Measurements from ENCODE around the gene SNRPE. TPM values are rescaled to one million over a fixed set of nuclear protein-coding genes. Genes with fewer than 3 reads are reported as not detected.

The SNRPE gene
- total and polyA plus RNA-seq, 2 of the 13 experiments (the other 11 are each of a cell fraction or from before 2014, with no cell fraction given): 146 to 281 TPM

DNA sequence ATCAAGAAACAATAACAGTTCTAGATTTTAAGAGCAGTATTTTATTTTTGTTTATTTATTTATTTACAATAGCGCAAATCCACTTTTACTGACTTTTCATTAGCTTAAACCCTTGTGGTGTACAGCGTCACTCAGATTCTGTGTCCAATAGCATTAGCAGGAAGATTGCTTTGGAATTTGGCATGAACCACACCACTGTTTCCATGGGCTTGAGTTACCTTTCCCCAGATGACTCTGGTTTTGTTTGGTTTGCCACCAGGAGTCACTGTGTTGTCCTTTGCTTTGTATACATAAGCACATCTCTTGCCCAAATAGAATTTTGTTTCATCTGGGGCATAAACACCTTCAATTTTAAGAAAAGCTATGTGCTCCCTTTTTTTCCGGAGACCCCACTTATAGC, 25.9 kb upstream of the SNRPE start:
- CTCF ChIA-PET (ENCODE audit: low intra/inter-chr PET ratio, low total read pairs): no interaction called here
- no peak overlapping the region for H3K9ac ChIP-seq (ENCODE audit: insufficient read depth, low read depth, low read length)
- DNase-seq (ENCODE audit: low spot score) (no peak), FAIRE-seq (no peak), ATAC-seq (no peak)
- BruUV-seq (replicated peaks): no TSS peak
- no peak overlapping the region for H3K27ac ChIP-seq (ENCODE audit: extremely low read length, insufficient read depth, low read length)
- H3K4me2 ChIP-seq (ENCODE audit: low read depth, low read length): no peak overlapping the region
- in situ Hi-C loops (cut with HindIII; ENCODE audit: extremely low pct_ligation_motif_present, low pct_unique_long_range_greater_than_20kb): no loop called here
- H2AFZ ChIP-seq (ENCODE audit: low read length): no peak overlapping the region
- POLR2A ChIA-PET: no interaction called here
- no peaks in the 10 kb centered on the region for H3K27me3 ChIP-seq (ENCODE audit: control insufficient read depth in 1 of 2, insufficient read depth in 2 of 2, low read length in 2 of 2)
- no peak overlapping the region for H3K4me3 ChIP-seq (replicated peaks in 1 of 3; ENCODE audit: insufficient read depth in 1 of 3, low read depth in 2 of 3, low read length in 3 of 3)
- intact Hi-C loops (cut with micrococcal nuclease; ENCODE audit: unreplicated experiment): no loop called here
- H3K9me3 ChIP-seq (ENCODE audit: low read length): no peaks in the 10 kb centered on the region
- WGBS (ENCODE audit: low lambda C conversion rate): 100% methylated on average over 3 of the region's 3 CpGs
- peaks cover 11 to 77% of the 10 kb centered on the region in 2 experiments for H3K36me3 ChIP-seq (replicated peaks in 1 of 2; ENCODE audit: control insufficient read depth in 1 of 2, insufficient read depth in 2 of 2, low read length in 2 of 2)
- TF ChIP-seq GRHL1 (CRISPR knock-in tag; conservative IDR thresholded peaks at IDR 0.05): no peak
- no peak for TF ChIP-seq ZBTB38 (CRISPR knock-in tag; IDR thresholded peaks at IDR 0.05)
- 0 out of 2 replicates have a peak, but pooled peaks have one; percentile 7 for TF ChIP-seq CTCF (CRISPR knock-in tag; IDR thresholded peaks at IDR 0.05)
- H3K4me1 ChIP-seq (ENCODE audit: insufficient read depth, low read length): no peaks in the 10 kb centered on the region
- H3K79me2 ChIP-seq (ENCODE audit: insufficient read depth, low read length): no peaks in the 10 kb centered on the region
- H4K20me1 ChIP-seq (ENCODE audit: insufficient read depth, low read length): no peaks in the 10 kb centered on the region; the same call in 1 of the 2 replicates

DNA sequence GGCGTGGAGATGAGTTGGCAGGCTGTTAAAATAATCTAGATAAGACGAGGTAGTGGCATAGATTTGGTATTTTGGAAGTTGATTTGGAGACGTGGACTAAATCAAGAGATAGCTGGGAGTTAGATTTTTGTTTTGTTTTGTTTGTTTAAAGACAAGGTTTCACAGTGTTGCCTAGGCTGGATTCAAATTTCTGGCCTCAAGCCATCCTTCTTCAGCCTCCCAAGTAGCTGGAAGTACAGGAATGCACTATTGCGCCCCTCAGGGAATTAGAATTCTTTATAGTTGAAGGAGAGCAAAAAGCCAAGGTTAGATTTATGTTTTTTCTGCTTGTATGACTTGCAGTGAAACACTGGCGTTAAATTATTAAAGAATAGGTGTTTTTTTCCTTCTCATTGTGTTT, 22.3 kb upstream of the SNRPE start:
- BruUV-seq (replicated peaks): no TSS peak
- 98% methylated on average over 5 of the region's 5 CpGs for WGBS (ENCODE audit: low lambda C conversion rate)
- DNase-seq (ENCODE audit: low spot score): no peak
- Histone ChIP-seq H3K36me3 (replicated peaks in 1 of 2; ENCODE audit: control insufficient read depth in 1 of 2, insufficient read depth in 2 of 2, low read length in 2 of 2) (peaks cover 9 to 69% of the 10 kb centered on the region in 2 experiments), H3K9ac (ENCODE audit: insufficient read depth, low read depth, low read length) (no peak overlapping the region), H3K27ac (ENCODE audit: extremely low read length, insufficient read depth, low read length) (no peak overlapping the region), H3K27me3 (ENCODE audit: control insufficient read depth in 1 of 2, insufficient read depth in 2 of 2, low read length in 2 of 2) (no peaks in the 10 kb centered on the region), H3K79me2 (ENCODE audit: insufficient read depth, low read length) (no peaks in the 10 kb centered on the region), H4K20me1 (ENCODE audit: insufficient read depth, low read length) (no peaks in the 10 kb centered on the region; the same call in 1 of the 2 replicates), H3K4me3 (replicated peaks in 1 of 3; ENCODE audit: insufficient read depth in 1 of 3, low read depth in 2 of 3, low read length in 3 of 3) (no peak overlapping the region), H3K9me3 (ENCODE audit: low read length) (no peaks in the 10 kb centered on the region), H2AFZ (ENCODE audit: low read length) (no peak overlapping the region), H3K4me1 (ENCODE audit: insufficient read depth, low read length) (no peaks in the 10 kb centered on the region), H3K4me2 (ENCODE audit: low read depth, low read length) (no peak overlapping the region)
- ChIA-PET POLR2A (no interaction called here), CTCF (ENCODE audit: low intra/inter-chr PET ratio, low total read pairs) (no interaction called here)
- intact Hi-C loops (cut with micrococcal nuclease; ENCODE audit: unreplicated experiment): no loop called here
- ATAC-seq: no peak
- no peak for FAIRE-seq
- in situ Hi-C loops (cut with HindIII; ENCODE audit: extremely low pct_ligation_motif_present, low pct_unique_long_range_greater_than_20kb): no loop called here
- TF ChIP-seq MBD4 (IDR thresholded peaks at IDR 0.05; ENCODE audit: borderline replicate concordance, low read length) (no peak), GRHL1 (CRISPR knock-in tag; conservative IDR thresholded peaks at IDR 0.05) (no peak), ZNF547 (CRISPR knock-in tag; IDR thresholded peaks at IDR 0.05) (no peak), ZBTB38 (CRISPR knock-in tag; IDR thresholded peaks at IDR 0.05) (no peak), ZNF552 (CRISPR knock-in tag; IDR thresholded peaks at IDR 0.05; ENCODE audit: borderline replicate concordance) (no peak), YEATS2 (CRISPR knock-in tag; IDR thresholded peaks at IDR 0.05; ENCODE audit: borderline replicate concordance) (no peak), ZNF569 (CRISPR knock-in tag; IDR thresholded peaks at IDR 0.05; ENCODE audit: borderline replicate concordance) (no peak), JUN (CRISPR knock-in tag; IDR thresholded peaks at IDR 0.05) (no peak), ZSCAN21 (CRISPR knock-in tag; IDR thresholded peaks at IDR 0.05; ENCODE audit: borderline replicate concordance) (no peak), RFX1 (IDR thresholded peaks at IDR 0.05) (no peak), STAT5B (CRISPR knock-in tag; IDR thresholded peaks at IDR 0.05) (no peak), ZFX (CRISPR knock-in tag; IDR thresholded peaks at IDR 0.05; ENCODE audit: low read depth) (no peak)

Data from HepG2 (cell line).